NCI-H82 (cell line): Measurements from ENCODE around the gene DENND1B.

Experiments
- DNase-seq: peaks from one replicate; lab custom pipeline; 2025; lab: John Stamatoyannopoulos, UW

Gene DENND1B, protein sequence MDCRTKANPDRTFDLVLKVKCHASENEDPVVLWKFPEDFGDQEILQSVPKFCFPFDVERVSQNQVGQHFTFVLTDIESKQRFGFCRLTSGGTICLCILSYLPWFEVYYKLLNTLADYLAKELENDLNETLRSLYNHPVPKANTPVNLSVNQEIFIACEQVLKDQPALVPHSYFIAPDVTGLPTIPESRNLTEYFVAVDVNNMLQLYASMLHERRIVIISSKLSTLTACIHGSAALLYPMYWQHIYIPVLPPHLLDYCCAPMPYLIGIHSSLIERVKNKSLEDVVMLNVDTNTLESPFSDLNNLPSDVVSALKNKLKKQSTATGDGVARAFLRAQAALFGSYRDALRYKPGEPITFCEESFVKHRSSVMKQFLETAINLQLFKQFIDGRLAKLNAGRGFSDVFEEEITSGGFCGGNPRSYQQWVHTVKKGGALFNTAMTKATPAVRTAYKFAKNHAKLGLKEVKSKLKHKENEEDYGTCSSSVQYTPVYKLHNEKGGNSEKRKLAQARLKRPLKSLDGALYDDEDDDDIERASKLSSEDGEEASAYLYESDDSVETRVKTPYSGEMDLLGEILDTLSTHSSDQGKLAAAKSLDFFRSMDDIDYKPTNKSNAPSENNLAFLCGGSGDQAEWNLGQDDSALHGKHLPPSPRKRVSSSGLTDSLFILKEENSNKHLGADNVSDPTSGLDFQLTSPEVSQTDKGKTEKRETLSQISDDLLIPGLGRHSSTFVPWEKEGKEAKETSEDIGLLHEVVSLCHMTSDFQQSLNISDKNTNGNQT

DNA sequence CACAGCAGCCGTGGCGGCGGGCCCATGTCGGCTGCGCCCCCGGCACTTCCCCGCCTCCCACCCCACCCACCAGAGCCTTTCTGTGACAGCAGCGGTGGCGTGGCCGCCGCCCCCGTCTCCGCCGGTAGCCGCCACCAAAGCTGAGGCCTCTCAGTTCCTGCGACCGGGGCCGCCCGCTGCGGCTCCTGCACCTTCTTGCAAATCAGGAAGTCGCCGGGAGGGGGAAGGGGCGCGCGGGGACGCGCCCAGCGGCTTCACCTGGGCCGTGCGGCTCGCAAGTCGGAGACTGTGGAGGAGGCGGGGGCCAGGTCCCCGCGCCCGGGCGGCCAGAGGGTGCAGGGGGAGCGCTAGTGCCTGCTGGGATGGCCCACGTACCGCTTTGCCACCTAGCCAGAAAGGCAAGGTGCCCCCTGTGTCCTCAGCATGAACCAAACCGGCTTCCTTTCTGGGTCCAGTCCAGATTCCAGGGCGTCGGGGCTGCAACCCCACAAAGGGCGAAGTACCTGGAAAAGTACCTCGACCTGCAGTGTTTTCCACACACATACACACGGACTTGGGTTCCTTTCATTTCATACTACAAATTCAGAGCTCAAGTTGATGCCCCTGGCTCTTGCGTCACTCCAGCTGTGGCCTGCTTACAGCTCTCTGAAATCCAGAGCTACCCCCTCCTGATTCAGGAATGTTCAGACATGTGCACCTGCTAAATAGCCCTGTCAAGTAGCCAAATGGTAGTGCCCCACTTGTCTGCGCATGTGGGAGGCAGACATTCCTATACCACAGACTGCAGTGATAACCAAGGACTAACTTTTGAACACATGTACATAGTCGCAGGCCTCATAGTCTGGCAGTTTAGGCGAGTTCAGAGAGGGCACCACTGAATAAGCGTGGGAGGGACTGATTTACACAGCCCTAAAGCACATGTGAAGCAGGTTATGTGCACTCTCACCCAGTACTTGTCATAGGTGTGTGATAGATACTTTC, at the start of gene DENND1B:
DENND1B (minus strand) TSS at position 199 of the 981 bp plus-strand sequence. CDS start 325 bp downstream, outside the sequence.
- DNase-seq: peak; percentile 84

- no peak for DNase-seq
Measured at GRCh38 chr1:197814306-197814705, 39.0 kb upstream of the DENND1B start.

DNA sequence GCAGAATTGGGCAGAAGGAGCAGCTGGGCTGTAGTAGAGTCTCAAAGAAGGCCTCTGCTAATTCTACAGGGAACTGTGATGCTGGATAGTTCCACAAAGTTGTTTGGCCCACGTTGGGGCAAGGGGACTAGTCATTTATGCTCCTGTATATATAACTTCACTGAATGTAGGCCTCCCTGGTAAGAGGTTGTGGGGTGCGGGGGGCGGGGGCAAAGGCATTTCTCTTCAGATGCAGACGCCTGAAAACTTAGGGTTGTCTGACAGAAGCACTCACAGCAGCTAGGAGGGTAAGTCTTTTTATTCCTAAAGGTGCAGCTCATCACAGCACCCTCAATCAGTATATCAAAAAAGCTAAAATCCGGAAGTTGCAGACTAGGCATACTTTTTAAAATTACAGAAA, 38.5 kb upstream of the DENND1B start:
- DNase-seq: no peak

DNA sequence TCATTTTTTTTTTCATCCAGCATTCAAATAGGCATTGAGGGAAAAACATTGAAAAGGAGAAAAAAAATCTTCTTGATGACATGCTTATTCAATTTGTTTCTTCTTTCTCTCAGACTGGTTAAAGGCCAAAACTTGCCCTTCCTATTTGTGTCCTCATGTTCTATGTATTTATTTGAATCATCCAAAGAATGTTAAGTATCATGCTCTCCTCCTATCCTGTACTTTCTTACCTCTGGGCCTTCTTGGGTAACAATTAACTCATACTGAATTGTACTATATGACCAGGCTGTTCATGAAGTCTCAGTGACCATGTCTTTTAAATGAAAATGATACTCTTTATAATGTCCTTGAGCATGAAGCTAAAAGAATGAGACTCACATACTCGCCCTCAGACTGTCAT, 36.5 kb upstream of the DENND1B start:
- no peak for DNase-seq

GRCh38 chr1:197810812-197811211, 35.5 kb upstream of the DENND1B start:
- no peak for DNase-seq

DNA sequence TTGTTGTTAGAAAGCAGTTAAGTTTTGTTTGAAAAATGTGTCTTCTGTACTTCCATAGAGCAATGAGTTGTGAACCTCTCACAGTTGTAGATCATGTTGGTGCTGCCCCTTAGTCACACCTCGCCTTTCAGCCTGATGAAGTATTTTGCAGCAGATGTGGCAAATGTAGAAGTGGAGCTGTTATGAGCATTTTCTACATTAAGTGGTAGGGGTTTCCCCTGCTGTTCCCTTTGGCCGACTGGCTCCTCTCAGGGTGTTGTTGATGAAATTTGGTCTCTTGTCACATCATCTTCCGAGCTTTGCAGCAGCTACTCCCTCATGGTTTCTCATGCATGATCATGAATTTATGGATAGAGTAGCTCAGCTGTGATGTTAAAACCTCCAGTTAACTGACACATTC, 33.6 kb upstream of the DENND1B start:
- DNase-seq: no peak

- no peak for DNase-seq
Measured at GRCh38 chr1:197807739-197808453, 32.6 kb upstream of the DENND1B start.

DNA sequence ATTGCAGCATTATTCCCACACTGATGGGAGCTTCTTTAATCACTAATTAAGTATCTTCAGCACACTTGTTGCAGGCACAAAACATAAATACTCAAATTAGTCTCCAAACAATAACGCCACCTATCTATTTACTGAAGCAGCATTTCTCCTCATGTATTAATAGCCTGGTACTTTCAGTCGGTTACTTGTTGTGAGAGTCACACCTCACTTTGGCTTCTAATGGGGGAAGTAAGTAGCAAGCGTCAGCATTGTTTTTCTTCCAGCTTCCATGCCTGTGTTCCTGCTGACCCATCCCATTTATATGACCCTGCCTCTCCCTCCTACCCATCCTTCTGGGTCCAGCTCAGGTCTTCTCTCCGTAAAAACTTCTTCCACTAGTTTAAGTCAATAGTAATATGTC, 31.9 kb upstream of the DENND1B start:
- no peak for DNase-seq

DNA sequence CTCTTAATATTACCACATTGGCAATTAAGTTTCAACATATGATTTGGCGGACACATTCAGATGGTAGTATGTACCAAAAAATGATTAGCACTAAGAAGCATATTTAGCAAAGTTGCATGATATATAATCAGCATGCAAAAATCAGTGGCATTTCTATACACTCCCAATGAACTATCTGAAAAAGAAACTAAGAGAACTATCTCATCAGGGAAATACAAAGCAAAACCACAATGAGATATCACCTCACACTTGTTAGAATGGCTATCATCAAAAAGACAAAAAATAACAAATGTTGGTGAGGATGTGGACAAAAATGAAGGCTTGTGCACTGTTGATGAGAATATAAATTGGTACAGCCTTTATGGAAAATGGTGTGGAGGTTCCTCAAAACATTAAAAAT, 31.4 kb upstream of the DENND1B start:
- no peak for DNase-seq

- DNase-seq: no peak
Measured at GRCh38 chr1:197801684-197802083, 26.4 kb upstream of the DENND1B start.

GRCh38 chr1:197801111-197801482, 25.8 kb upstream of the DENND1B start:
- DNase-seq: no peak

GRCh38 chr1:197800379-197801110, 25.3 kb upstream of the DENND1B start:
- no peak for DNase-seq

GRCh38 chr1:197799271-197799670, 24.0 kb upstream of the DENND1B start:
- no peak for DNase-seq

GRCh38 chr1:197798492-197798891, 23.2 kb upstream of the DENND1B start:
- DNase-seq: no peak

DNA sequence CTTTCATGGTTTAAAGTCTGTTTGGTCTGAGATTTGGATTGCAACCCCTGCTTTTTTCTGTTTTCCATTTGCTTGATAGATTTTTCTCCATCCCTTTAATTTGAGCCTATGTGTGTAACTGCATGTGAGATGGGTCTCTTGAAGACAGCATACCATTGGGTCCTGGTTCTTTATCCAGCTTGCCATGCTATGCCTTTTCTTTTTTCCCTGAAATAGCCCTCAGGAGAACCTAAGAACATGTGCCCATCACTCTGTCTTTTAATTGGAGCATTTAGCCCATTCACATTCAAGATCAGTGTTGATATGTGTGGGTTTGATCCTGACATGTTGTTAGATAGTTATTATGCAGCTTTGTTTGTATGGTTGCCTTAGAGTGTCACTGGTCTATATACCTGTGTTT, 21.7 kb upstream of the DENND1B start:
- DNase-seq: no peak

- no peak for DNase-seq
Measured at GRCh38 chr1:197788741-197789739, 13.8 kb upstream of the DENND1B start.

DNA sequence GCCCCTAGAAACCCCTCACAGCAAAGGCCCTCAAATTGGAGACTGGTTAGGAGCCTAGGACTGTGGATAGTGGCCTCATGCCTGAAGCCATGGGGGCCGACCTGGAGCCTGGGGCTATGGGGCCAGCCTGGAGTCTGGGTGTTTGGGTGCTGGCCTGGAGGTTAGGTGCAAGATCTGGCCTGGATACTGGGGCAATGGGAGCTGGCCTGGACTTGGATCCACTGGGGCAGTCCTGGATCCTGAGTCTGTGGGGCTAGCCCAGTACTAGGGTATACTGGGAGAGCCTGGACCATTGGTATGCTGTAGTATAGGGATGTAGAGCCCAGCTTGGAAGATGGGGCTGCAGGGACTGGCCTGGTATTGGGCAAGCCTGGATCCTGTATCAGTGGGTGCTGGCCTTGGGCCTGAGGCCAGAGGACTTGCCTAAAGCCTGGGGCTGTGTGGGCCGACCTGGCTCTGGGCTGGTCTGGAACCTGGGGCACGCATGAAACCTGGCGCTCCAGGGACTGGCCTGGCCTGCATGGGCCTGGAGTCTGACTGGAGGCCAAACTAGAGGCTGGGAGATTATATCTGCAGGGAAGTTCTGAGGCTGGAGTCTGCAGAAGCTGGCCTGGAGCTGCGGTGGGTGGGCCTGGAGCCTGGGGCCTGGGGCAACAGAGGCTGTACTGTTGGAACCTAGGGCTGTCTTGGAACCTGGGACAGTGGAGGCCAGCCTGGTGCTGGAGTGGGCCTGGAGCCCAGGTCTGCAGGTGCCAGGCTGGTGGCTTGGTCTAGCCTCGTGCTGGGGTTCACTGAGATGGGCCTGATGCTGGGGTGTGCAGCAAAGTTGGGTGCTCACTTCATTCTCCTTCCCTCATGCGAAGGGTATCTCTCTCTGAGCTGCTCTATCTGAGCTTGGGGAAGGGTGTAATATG, 12.6 kb upstream of the DENND1B start:
- DNase-seq: no peak

GRCh38 chr1:197787056-197787455, 11.8 kb upstream of the DENND1B start:
- DNase-seq: peak; percentile 14
